WTC11 (cell line): ENCODE measurements around the gene DALRD3. TPM values are rescaled to one million over a fixed set of nuclear protein-coding genes. Genes with fewer than 3 reads are reported as not detected.
"Not testable (repeated sequence)": the region's sequence is repeated elsewhere in the genome, so short reads cannot be mapped to it uniquely, and the experiment has no call there.

Experiments used
- ATAC-seq: fragments of 200-7000 bp; cut with Tn5 transposase; 2 replicates; pipeline ENCODE4 v1.10.0; 2021; ENCODE audit warnings: mild to moderate bottlenecking, moderate library complexity
- CTCF ChIA-PET: fragments of 300-600 bp; sonication (Branson Sonifier 250); formaldehyde crosslinking; loops from one replicate; lab custom pipeline; 2021; ENCODE audit warnings: antibody characterized with exemption; lab: Charles Lee
- POLR2A ChIA-PET: fragments of 350-600 bp; sonication (Branson Sonifier 250); formaldehyde crosslinking; loops from one replicate; lab custom pipeline; 2021; ENCODE audit warnings: antibody characterized with exemption; lab: Charles Lee
- DNase-seq: peaks from one replicate; pipeline ENCODE4 v3.0.0; 2021; ENCODE audit warnings: low spot score
- H3K27ac Mint-ChIP-seq: 2 replicates; pipeline ENCODE4 v1.8.0; 2021; ENCODE audit warnings: mixed read lengths
- H3K27me3 Mint-ChIP-seq: 2 replicates; pipeline ENCODE4 v1.8.0; 2021; ENCODE audit warnings: low read depth, mild to moderate bottlenecking, moderate library complexity, mixed read lengths
- H3K36me3 Mint-ChIP-seq: 2 replicates; pipeline ENCODE4 v1.8.0; 2021; ENCODE audit warnings: mixed read lengths
- H3K4me1 Mint-ChIP-seq: 2 replicates; pipeline ENCODE4 v1.8.0; 2022; ENCODE audit warnings: mixed read lengths
- H3K4me3 Mint-ChIP-seq: 2 replicates; pipeline ENCODE4 v1.8.0; 2021; ENCODE audit warnings: mild to moderate bottlenecking, moderate library complexity, mixed read lengths
- H3K9me3 Mint-ChIP-seq: 2 replicates; pipeline ENCODE4 v1.8.0; 2021; ENCODE audit warnings: mixed read lengths
- ATF1 ChIP-seq: sonication (generic); formaldehyde crosslinking; IDR thresholded peaks from 2 replicates; pipeline ENCODE4 v1.8.1; 2023; ENCODE audit warnings: mild to moderate bottlenecking, moderate library complexity, missing genetic modification reagents
- GRHL2 ChIP-seq: fragments of 250-450 bp; sonication (Bioruptor Pico); IDR thresholded peaks from 2 replicates; pipeline ENCODE4 v1.8.0; 2022; ENCODE audit warnings: mild to moderate bottlenecking, moderate library complexity; ENCODE audit not compliant: insufficient replicate concordance, severe bottlenecking
- IRF2 ChIP-seq: sonication (generic); formaldehyde crosslinking; IDR thresholded peaks from 2 replicates; pipeline ENCODE4 v1.8.0; 2022; ENCODE audit warnings: low read depth, missing genetic modification reagents, borderline replicate concordance
- PRRX2 ChIP-seq: fragments of 250-450 bp; sonication (Bioruptor Pico); IDR thresholded peaks from 2 replicates; pipeline ENCODE4 v1.8.0; 2021; ENCODE audit warnings: mild to moderate bottlenecking
- RORB ChIP-seq: fragments of 250-450 bp; sonication (Bioruptor Pico); IDR thresholded peaks from 2 replicates; pipeline ENCODE4 v1.9.0; 2021; ENCODE audit warnings: mild to moderate bottlenecking
- SP1 ChIP-seq: sonication (generic); formaldehyde crosslinking; conservative IDR thresholded peaks from 2 replicates; pipeline ENCODE4 v1.8.1; 2022; ENCODE audit warnings: missing genetic modification reagents
- TCF7 ChIP-seq: sonication (generic); formaldehyde crosslinking; IDR thresholded peaks from 2 replicates; pipeline ENCODE4 v1.8.0; 2022; ENCODE audit warnings: mild to moderate bottlenecking, low read depth, missing genetic modification reagents, moderate library complexity
- TEAD1 ChIP-seq: sonication (generic); formaldehyde crosslinking; IDR thresholded peaks from 2 replicates; pipeline ENCODE4 v1.8.0; 2022; ENCODE audit warnings: mild to moderate bottlenecking, missing genetic modification reagents
- ZNF121 ChIP-seq: sonication (generic); formaldehyde crosslinking; IDR thresholded peaks from 2 replicates; pipeline ENCODE4 v1.8.0; 2023; ENCODE audit warnings: missing genetic modification reagents
- ZNF138 ChIP-seq: sonication (generic); formaldehyde crosslinking; conservative IDR thresholded peaks from 2 replicates; pipeline ENCODE4 v1.8.1; 2022; ENCODE audit warnings: mild to moderate bottlenecking, moderate library complexity, missing genetic modification reagents
- ZNF317 ChIP-seq: sonication (generic); formaldehyde crosslinking; IDR thresholded peaks from 2 replicates; pipeline ENCODE4 v1.8.1; 2023; ENCODE audit warnings: low read depth, mild to moderate bottlenecking, moderate library complexity, missing genetic modification reagents, borderline replicate concordance
- ZNF416 ChIP-seq: fragments of 250-450 bp; sonication (Bioruptor Pico); IDR thresholded peaks from 2 replicates; pipeline ENCODE4 v1.9.0; 2021; ENCODE audit warnings: mild to moderate bottlenecking, inconsistent platforms
- total RNA-seq: library from RNA; stranded (reverse); gene quantifications from 3 replicates; pipeline ENCODE4 v1.2.3, GENCODE V29; 2021
- TF ChIP-seq, protein P1 (sequence below): sonication (generic); formaldehyde crosslinking; IDR thresholded peaks from 2 replicates; pipeline ENCODE4 v1.8.1; 2023; ENCODE audit warnings: mild to moderate bottlenecking, missing genetic modification reagents
- TF ChIP-seq, protein P2 (sequence below): sonication (generic); formaldehyde crosslinking; IDR thresholded peaks from 2 replicates; pipeline ENCODE4 v1.8.0; 2023; ENCODE audit warnings: mild to moderate bottlenecking, missing genetic modification reagents
- TF ChIP-seq, protein P3 (sequence below): sonication (generic); formaldehyde crosslinking; IDR thresholded peaks from 2 replicates; pipeline ENCODE4 v1.8.1; 2022; ENCODE audit warnings: mild to moderate bottlenecking, missing genetic modification reagents, moderate library complexity, borderline replicate concordance
- TF ChIP-seq, protein P4 (sequence below): sonication (generic); formaldehyde crosslinking; IDR thresholded peaks from 2 replicates; pipeline ENCODE4 v1.8.0; 2023; ENCODE audit warnings: missing genetic modification reagents, mild to moderate bottlenecking, borderline replicate concordance
- TF ChIP-seq, protein P5 (sequence below): fragments of 250-450 bp; sonication (Bioruptor Pico); IDR thresholded peaks from 2 replicates; pipeline ENCODE4 v1.9.0; 2021; ENCODE audit warnings: mild to moderate bottlenecking

The DALRD3 gene
- total RNA-seq, 1 experiment from 2014 or later = 41.4 TPM

DNA sequence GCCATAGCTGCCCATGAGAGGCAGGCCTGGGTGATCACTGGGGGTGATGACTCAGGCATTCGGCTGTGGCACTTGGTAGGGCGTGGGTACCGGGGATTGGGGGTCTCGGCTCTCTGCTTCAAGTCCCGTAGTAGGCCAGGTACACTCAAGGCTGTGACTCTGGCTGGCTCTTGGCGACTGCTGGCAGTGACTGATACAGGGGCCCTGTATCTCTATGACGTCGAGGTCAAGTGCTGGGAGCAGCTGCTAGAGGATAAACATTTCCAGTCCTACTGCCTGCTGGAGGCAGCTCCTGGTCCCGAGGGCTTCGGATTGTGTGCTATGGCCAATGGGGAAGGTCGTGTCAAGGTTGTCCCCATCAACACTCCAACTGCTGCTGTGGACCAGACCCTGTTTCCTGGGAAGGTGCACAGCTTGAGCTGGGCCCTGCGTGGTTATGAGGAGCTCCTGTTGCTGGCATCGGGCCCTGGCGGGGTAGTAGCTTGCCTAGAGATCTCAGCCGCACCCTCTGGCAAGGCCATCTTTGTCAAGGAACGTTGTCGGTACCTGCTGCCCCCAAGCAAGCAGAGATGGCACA lies 5.9 kb downstream of the DALRD3 start:
- no peak overlapping the region for H3K27ac Mint-ChIP-seq
- TF ChIP-seq TCF7 (CRISPR knock-in tag) (no peak), ATF1 (no peak), PRRX2 (no peak), IRF2 (CRISPR knock-in tag) (no peak)
- TF ChIP-seq, all 79 proteins: peak for 0
- ATAC-seq = no peak
- Mint-ChIP-seq H3K4me1 (peaks cover 14% of the 10 kb centered on the region), H3K27me3 (no peaks in the 10 kb centered on the region), H3K9me3 (no peaks in the 10 kb centered on the region), H3K36me3 (peaks cover 43% of the 10 kb centered on the region), H3K4me3 (no peak overlapping the region)
- no peak for DNase-seq
- POLR2A ChIA-PET = interaction anchor here (1.2 to 2.0 kb wide), 2 partner anchors 9 to 17 kb away, joined by 3 to 10 read pairs; partner anchors contain the start of gene NDUFAF3
- CTCF ChIA-PET = interaction anchor here (0.9 to 9.3 kb wide), 5 partner anchors 10 to 82 kb away, joined by 3 to 124 read pairs (median 9); partner anchors contain the start of genes NDUFAF3 and P4HTM

DNA sequence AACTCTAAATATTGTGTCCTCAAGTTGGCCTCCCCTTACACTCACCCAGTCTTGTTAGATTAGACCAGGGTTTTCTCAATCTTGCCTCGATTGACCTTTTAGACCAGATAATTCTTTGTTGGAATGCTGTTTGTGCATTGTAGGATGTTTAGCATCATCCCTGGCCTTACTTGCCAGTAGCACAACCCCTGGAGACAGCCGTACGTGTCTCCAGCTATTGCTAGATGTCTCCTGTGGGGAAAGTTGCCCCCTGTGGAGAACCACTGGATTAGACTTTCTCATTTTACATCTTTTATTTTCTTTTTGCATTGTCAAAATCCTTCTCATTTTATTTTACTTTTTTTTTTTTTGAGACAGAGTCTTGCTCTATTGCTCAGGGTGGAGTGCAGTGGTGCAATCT lies 9.0 kb downstream of the DALRD3 start:
- ATAC-seq (no peak), DNase-seq (no peak)
- Mint-ChIP-seq H3K27ac (no peak overlapping the region), H3K4me1 (peaks cover 15% of the 10 kb centered on the region), H3K36me3 (peaks cover 27% of the 10 kb centered on the region), H3K27me3 (no peaks in the 10 kb centered on the region), H3K4me3 (peak overlapping the region; percentile 38), H3K9me3 (no peaks in the 10 kb centered on the region)
- ChIA-PET CTCF (interaction anchor here (9.3 kb wide), 1 partner anchor 13 kb away, joined by 124 read pairs; the partner anchor contains the start of gene NDUFAF3), POLR2A (interaction anchor here (4.0 to 4.6 kb wide), 2 partner anchors 8 to 13 kb away, joined by 40 to 81 read pairs; partner anchors contain the start of genes DALRD3 and NDUFAF3)
- TF ChIP-seq GRHL2 (CRISPR knock-in tag) (no peak), ZNF138 (CRISPR knock-in tag) (no peak), RORB (CRISPR knock-in tag) (no peak), SP1 (no peak), ZNF121 (CRISPR knock-in tag) (no peak), ZNF416 (CRISPR knock-in tag) (no peak), ZNF317 (CRISPR knock-in tag) (no peak), TEAD1 (no peak), PRRX2 (no peak)
- TF ChIP-seq, protein P1, sequence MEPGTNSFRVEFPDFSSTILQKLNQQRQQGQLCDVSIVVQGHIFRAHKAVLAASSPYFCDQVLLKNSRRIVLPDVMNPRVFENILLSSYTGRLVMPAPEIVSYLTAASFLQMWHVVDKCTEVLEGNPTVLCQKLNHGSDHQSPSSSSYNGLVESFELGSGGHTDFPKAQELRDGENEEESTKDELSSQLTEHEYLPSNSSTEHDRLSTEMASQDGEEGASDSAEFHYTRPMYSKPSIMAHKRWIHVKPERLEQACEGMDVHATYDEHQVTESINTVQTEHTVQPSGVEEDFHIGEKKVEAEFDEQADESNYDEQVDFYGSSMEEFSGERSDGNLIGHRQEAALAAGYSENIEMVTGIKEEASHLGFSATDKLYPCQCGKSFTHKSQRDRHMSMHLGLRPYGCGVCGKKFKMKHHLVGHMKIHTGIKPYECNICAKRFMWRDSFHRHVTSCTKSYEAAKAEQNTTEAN (CRISPR knock-in tag) = no peak
- TF ChIP-seq, protein P2, sequence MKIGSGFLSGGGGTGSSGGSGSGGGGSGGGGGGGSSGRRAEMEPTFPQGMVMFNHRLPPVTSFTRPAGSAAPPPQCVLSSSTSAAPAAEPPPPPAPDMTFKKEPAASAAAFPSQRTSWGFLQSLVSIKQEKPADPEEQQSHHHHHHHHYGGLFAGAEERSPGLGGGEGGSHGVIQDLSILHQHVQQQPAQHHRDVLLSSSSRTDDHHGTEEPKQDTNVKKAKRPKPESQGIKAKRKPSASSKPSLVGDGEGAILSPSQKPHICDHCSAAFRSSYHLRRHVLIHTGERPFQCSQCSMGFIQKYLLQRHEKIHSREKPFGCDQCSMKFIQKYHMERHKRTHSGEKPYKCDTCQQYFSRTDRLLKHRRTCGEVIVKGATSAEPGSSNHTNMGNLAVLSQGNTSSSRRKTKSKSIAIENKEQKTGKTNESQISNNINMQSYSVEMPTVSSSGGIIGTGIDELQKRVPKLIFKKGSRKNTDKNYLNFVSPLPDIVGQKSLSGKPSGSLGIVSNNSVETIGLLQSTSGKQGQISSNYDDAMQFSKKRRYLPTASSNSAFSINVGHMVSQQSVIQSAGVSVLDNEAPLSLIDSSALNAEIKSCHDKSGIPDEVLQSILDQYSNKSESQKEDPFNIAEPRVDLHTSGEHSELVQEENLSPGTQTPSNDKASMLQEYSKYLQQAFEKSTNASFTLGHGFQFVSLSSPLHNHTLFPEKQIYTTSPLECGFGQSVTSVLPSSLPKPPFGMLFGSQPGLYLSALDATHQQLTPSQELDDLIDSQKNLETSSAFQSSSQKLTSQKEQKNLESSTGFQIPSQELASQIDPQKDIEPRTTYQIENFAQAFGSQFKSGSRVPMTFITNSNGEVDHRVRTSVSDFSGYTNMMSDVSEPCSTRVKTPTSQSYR (CRISPR knock-in tag) = no peak
- TF ChIP-seq, protein P3, sequence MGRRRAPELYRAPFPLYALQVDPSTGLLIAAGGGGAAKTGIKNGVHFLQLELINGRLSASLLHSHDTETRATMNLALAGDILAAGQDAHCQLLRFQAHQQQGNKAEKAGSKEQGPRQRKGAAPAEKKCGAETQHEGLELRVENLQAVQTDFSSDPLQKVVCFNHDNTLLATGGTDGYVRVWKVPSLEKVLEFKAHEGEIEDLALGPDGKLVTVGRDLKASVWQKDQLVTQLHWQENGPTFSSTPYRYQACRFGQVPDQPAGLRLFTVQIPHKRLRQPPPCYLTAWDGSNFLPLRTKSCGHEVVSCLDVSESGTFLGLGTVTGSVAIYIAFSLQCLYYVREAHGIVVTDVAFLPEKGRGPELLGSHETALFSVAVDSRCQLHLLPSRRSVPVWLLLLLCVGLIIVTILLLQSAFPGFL (CRISPR knock-in tag) = no peak
- TF ChIP-seq, protein P4, sequence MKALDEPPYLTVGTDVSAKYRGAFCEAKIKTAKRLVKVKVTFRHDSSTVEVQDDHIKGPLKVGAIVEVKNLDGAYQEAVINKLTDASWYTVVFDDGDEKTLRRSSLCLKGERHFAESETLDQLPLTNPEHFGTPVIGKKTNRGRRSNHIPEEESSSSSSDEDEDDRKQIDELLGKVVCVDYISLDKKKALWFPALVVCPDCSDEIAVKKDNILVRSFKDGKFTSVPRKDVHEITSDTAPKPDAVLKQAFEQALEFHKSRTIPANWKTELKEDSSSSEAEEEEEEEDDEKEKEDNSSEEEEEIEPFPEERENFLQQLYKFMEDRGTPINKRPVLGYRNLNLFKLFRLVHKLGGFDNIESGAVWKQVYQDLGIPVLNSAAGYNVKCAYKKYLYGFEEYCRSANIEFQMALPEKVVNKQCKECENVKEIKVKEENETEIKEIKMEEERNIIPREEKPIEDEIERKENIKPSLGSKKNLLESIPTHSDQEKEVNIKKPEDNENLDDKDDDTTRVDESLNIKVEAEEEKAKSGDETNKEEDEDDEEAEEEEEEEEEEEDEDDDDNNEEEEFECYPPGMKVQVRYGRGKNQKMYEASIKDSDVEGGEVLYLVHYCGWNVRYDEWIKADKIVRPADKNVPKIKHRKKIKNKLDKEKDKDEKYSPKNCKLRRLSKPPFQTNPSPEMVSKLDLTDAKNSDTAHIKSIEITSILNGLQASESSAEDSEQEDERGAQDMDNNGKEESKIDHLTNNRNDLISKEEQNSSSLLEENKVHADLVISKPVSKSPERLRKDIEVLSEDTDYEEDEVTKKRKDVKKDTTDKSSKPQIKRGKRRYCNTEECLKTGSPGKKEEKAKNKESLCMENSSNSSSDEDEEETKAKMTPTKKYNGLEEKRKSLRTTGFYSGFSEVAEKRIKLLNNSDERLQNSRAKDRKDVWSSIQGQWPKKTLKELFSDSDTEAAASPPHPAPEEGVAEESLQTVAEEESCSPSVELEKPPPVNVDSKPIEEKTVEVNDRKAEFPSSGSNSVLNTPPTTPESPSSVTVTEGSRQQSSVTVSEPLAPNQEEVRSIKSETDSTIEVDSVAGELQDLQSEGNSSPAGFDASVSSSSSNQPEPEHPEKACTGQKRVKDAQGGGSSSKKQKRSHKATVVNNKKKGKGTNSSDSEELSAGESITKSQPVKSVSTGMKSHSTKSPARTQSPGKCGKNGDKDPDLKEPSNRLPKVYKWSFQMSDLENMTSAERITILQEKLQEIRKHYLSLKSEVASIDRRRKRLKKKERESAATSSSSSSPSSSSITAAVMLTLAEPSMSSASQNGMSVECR (CRISPR knock-in tag) = no peak
- TF ChIP-seq, protein P5, sequence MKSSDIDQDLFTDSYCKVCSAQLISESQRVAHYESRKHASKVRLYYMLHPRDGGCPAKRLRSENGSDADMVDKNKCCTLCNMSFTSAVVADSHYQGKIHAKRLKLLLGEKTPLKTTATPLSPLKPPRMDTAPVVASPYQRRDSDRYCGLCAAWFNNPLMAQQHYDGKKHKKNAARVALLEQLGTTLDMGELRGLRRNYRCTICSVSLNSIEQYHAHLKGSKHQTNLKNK = no peak

DNA sequence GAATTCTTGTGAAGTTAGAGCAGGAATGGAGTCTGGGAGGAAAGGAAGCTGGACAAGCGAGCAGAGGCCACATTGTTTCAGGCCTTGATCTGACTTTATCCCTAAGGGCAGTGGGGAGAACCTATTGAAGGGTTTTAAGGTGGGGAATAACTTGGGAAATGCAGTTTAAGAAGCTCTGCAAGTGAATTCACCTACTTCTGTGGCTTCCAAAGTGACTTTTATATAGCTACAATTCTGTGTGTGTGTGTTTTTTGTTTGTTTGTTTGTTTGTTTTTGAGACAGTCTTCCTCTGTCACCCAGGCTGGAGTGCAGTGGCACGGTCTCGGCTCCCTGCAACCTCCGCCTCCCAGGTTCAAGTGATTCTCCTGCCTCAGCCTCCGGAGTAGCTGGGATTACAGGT lies 9.8 kb downstream of the DALRD3 start:
- H3K27me3 Mint-ChIP-seq, H3K9me3 Mint-ChIP-seq, ATAC-seq, DNase-seq: not testable (repeated sequence)
- ChIA-PET CTCF (interaction anchor here (1.6 to 9.3 kb wide), 4 partner anchors 14 to 441 kb away, joined by 4 to 124 read pairs (median 56); partner anchors contain the start of genes ARIH2, NDUFAF3 and P4HTM), POLR2A (interaction anchor here (1.0 to 4.6 kb wide), 3 partner anchors 9 to 19 kb away, joined by 3 to 81 read pairs (median 40); partner anchors contain the start of genes DALRD3, NDUFAF3 and P4HTM)
- H3K4me3 Mint-ChIP-seq = peak overlapping the region; percentile 99
- peaks cover 23% of the 10 kb centered on the region for H3K36me3 Mint-ChIP-seq
- peaks cover 15% of the 10 kb centered on the region for H3K4me1 Mint-ChIP-seq
- peak overlapping the region; percentile 91 for H3K27ac Mint-ChIP-seq
